Measurements from ENCODE around the gene NKX1-1. TPM values are rescaled to one million over a fixed set of nuclear protein-coding genes. Genes with fewer than 3 reads are reported as not detected.

The NKX1-1 gene
- total and polyA plus RNA-seq, 3 donors from 2014 or later: 0.47 to 1.5 (median 0.70) TPM

DNA sequence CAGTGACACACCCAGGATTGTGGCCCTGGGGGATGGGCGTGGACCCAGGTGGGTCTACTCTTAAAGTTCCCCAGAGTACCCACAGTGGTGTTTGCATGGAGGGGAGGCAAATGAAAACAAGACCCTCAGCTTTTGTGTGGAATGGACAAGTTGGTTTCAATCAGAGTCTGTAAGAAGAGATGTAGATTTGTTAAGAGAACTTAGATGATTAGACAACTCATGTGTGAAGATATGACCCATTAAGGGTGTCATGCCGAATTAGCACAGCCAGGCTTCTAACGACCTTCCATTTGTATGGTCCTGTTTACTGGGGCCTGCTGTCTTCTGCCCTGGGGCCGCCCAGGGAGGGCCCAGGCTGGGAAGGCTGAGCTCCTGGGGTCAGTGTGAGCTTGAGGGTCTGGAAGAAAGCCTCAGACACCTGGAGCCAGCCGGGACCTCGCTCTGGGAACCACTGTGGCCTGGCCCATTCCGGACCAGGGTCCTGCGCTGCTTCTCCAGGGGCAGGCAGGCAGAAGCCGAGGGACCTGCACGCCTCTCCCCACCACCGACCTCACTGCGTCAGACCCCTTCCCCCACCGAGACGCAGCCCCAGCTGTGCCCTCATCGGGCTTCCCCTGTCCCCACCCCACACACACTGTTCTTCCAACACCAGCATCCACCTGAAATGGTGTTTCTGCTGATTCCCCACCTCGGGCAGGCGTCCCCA, 38.9 kb downstream of the NKX1-1 start:
- Histone ChIP-seq H3K27me3 (no peaks in the 10 kb centered on the region), H3K27ac (no peak overlapping the region), H3K4me1 (no peaks in the 10 kb centered on the region), H3K9me3 (no peaks in the 10 kb centered on the region), H3K36me3 (ENCODE audit: low read depth, missing control alignments) (no peaks in the 10 kb centered on the region), H3K4me3 (no peak overlapping the region)
- intact Hi-C loops (cut with DNase I; ENCODE audit: low total_unique reads): no loop called here
- 95 to 96% methylated on average over 13 to 15 of the region's 17 CpGs for WGBS, 2 donors
- no peak for TF ChIP-seq POLR2A (IDR thresholded peaks at IDR 0.05)
- TF ChIP-seq, protein P1, sequence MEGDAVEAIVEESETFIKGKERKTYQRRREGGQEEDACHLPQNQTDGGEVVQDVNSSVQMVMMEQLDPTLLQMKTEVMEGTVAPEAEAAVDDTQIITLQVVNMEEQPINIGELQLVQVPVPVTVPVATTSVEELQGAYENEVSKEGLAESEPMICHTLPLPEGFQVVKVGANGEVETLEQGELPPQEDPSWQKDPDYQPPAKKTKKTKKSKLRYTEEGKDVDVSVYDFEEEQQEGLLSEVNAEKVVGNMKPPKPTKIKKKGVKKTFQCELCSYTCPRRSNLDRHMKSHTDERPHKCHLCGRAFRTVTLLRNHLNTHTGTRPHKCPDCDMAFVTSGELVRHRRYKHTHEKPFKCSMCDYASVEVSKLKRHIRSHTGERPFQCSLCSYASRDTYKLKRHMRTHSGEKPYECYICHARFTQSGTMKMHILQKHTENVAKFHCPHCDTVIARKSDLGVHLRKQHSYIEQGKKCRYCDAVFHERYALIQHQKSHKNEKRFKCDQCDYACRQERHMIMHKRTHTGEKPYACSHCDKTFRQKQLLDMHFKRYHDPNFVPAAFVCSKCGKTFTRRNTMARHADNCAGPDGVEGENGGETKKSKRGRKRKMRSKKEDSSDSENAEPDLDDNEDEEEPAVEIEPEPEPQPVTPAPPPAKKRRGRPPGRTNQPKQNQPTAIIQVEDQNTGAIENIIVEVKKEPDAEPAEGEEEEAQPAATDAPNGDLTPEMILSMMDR (IDR thresholded peaks at IDR 0.05): no peak
- DNase-seq: no peak

DNA sequence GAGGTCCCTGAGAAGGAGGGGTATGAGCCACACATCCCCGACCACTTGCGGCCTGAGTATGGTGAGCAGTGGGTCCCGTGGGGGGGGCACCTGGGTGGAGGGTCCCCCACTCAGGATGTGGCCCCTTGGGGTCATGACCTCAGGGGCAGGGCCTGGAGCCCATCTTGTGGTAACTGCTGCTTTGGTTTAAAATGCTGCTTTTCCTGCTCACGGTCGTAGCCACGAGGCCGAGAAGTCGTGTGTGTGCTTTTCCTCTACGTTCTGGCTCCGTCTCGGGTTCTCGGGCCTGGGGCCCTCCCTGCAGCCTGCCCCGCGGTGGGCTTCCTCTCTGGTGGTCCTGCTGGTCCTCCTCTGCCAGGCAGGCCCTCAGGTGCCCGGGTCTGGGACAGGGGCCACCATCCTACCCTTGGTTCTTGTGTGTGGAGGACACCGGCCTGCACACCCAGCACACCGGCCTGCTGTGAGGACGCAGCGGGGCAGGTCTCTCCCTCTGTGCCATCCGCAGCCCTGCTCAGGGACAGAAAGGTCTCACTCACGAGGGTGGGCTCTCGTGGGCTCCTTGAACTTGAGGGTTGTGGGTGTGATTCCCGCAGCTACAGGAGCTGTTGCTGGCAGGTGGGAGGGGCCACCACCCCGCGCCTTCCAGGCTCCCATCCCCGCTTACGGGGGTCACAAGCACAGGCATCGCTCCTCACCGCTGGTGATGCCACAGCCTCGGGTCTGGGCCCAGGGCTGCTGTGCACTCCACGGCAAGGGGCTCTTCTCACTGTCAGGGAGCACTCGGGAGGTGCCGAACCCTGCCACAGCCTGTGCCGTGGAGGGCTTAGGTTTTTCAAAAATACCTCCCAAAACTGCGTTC, 39.6 kb downstream of the NKX1-1 start:
- no peak for DNase-seq
- no peak overlapping the region for H3K27ac ChIP-seq
- 93 to 97% methylated on average over 23 to 35 of the region's 35 CpGs for WGBS, 2 donors

DNA sequence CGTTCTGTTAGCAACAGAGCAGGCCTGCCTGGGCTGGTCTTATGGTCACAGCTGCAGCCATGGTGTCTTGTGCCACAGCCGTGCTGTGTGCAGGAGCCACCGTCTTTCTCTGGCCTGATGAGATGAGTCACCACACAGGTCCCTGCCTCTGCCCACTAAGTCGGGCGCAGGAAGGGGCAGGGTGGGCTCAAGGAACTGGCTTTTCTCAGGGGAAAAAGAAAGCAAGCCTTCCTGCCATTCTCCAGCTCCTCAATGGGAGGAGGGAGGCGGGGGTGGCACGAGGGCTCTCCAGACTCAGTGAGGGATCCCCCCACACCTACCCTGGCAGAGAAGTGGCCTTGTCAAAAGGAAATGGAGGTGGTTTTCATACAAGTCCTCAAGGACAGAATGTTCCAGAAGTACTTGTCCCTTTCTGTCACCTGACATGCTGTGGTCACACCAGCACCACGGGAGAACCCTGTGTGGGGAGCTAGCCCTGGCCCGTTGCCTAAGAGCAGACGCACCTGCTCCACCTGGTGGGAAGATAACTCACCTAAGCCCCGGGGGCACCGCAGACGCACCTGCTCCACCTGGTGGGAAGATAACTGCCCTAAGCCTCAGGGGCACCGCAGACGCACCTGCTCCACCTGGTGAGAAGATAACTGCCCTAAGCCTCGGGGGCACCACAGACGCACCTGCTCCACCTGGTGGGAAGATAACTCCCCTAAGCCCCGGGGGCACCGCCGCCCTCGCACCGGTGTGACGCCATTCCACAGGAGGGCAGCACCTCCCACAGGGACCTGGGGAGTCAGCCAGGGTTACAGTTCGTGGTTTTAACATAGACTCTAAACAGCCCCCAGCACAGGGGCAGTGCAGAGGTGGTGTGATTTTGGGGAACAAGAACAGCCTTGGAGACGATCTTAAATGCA, 40.7 kb downstream of the NKX1-1 start:
- H3K27me3 ChIP-seq: no peaks in the 10 kb centered on the region
- H3K27ac ChIP-seq: no peak overlapping the region
- no peak overlapping the region for H3K4me3 ChIP-seq
- DNase-seq: no peak
- no peaks in the 10 kb centered on the region for H3K36me3 ChIP-seq (ENCODE audit: low read depth, missing control alignments)
- H3K4me1 ChIP-seq: no peaks in the 10 kb centered on the region
- intact Hi-C loops (cut with DNase I; ENCODE audit: low total_unique reads): no loop called here
- TF ChIP-seq POLR2A (IDR thresholded peaks at IDR 0.05): no peak
- TF ChIP-seq, protein P1 (IDR thresholded peaks at IDR 0.05): peak in 1 of 3 experiments; percentile 9
- no peaks in the 10 kb centered on the region for H3K9me3 ChIP-seq
- 84 to 86% methylated on average over 8 to 24 of the region's 25 CpGs for WGBS, 2 donors

More for the DNA sequence above, 39.6 kb downstream of the NKX1-1 start:
- TF ChIP-seq, protein P1 (IDR thresholded peaks at IDR 0.05): no peak
- no peak for TF ChIP-seq POLR2A (IDR thresholded peaks at IDR 0.05)
- Histone ChIP-seq H3K36me3 (ENCODE audit: low read depth, missing control alignments) (no peaks in the 10 kb centered on the region), H3K9me3 (no peaks in the 10 kb centered on the region), H3K4me1 (no peaks in the 10 kb centered on the region), H3K4me3 (no peak overlapping the region), H3K27me3 (no peaks in the 10 kb centered on the region)
- intact Hi-C loops (cut with DNase I; ENCODE audit: low total_unique reads): no loop called here

DNA sequence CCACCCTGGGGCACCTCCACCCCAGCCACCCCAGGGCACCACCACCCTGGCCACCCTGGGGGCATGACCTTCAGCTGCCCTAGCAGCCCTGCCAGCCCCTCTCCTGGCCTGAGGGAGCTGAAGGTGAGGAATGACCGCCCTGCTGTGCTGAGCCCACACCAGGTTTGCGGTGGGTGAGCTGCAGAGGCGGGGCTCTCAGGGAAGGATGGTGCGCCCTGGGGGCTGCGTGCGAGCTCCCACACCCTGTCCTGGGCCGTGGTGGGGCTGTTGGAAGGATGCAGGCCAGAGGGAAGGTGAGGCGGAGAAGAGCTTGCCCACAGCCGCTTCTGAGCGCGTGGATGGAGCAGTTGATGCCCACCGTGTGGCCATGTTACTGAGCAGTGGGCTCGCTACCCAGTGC, 41.5 kb downstream of the NKX1-1 start:
- no peaks in the 10 kb centered on the region for H3K4me1 ChIP-seq
- WGBS, 2 donors: 90 to 99% methylated on average over 10 to 13 of the region's 13 CpGs
- H3K4me3 ChIP-seq: no peak overlapping the region
- H3K36me3 ChIP-seq (ENCODE audit: low read depth, missing control alignments): no peaks in the 10 kb centered on the region
- no peaks in the 10 kb centered on the region for H3K27me3 ChIP-seq
- TF ChIP-seq, protein P1 (IDR thresholded peaks at IDR 0.05): no peak
- no peak for TF ChIP-seq POLR2A (IDR thresholded peaks at IDR 0.05)
- no peaks in the 10 kb centered on the region for H3K9me3 ChIP-seq
- no peak overlapping the region for H3K27ac ChIP-seq
- intact Hi-C loops (cut with DNase I; ENCODE audit: low total_unique reads): no loop called here
- DNase-seq: no peak

Data from testis (tissue), 3 donors.